Measurements from ENCODE around the gene AKT3.

Gene AKT3

DNA sequence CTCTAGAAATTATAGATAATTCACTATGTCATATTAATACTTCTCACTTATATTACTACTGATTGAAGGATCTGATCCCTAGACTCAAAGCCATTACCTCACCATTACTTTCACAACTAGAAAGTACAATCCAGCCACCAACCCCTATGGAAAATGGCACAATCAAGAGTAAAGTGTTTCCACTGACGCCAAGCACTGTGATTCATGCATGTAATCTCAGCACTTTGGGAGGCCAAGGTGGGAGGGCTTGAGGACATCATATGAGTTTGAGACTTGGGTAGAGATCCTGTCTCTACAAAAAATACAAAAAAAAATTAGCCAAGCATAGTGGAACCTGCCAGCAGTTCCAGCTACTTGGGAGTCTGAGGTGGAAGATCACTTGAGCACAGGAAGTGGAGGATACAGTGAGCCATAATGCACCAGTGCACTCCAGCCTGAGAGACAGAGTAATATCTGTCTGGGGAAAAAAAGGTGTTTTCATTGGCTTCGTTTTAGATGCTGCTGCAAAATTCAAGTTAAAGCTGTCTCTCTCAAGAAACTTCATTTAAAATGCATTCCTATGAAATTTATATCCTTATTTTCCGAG lies 126.5 kb downstream of the AKT3 start:
- no peak overlapping the region for H3K27ac Mint-ChIP-seq
- TF ChIP-seq CTCF (IDR thresholded peaks at IDR 0.05) = no peak
- H3K27me3 Mint-ChIP-seq (ENCODE audit: low read depth, poor library complexity) = no peaks in the 10 kb centered on the region
- no peaks in the 10 kb centered on the region for H3K4me1 Mint-ChIP-seq
- no peaks in the 10 kb centered on the region for H3K9me3 Mint-ChIP-seq
- H3K36me3 Mint-ChIP-seq (ENCODE audit: low read depth) = no peaks in the 10 kb centered on the region
- DNase-seq = no peak
- no peak overlapping the region for H3K4me3 Mint-ChIP-seq

DNA sequence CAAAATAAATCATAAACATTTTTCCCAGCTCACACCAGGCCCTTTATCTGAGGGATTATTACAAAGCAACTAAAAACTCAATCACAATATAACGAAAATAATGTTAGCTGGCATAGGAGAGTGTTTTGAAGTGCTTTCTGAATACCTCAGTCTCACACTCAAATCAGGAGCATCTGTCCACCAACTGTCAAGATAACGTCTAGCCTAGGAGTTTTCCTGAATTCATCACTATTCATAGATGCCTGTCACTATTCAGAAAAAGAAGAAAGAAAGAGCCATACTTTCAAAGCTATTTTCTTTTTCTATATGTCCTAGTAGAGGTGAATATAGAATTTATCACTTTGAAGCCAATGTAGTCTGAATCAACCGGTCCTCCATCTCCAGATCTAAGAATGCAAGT lies 127.0 kb downstream of the AKT3 start:
- Mint-ChIP-seq H3K27ac (no peak overlapping the region), H3K36me3 (ENCODE audit: low read depth) (no peaks in the 10 kb centered on the region), H3K9me3 (no peaks in the 10 kb centered on the region), H3K27me3 (ENCODE audit: low read depth, poor library complexity) (no peaks in the 10 kb centered on the region), H3K4me1 (no peaks in the 10 kb centered on the region), H3K4me3 (no peak overlapping the region)
- no peak for DNase-seq
- TF ChIP-seq CTCF (IDR thresholded peaks at IDR 0.05) = no peak

DNA sequence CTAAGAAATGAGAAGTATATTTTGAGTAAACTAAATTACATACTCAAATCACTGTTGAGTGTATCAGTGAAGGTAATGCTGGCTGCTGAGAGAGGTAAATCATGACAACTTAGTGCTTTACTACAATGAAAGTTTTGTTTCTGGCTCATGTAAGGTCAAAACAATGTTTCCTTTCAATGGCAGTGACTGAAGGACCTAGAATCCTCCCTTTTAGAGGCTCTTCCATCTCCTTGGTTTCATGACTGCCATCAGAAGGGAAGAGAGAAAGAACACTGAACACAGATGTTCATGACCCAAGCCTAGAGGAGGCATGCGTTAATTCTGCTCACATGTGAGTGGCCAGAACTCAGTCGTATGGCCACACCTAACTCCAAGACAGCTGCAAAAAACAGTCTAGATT lies 130.6 kb downstream of the AKT3 start:
- H3K4me1 Mint-ChIP-seq = no peaks in the 10 kb centered on the region

DNA sequence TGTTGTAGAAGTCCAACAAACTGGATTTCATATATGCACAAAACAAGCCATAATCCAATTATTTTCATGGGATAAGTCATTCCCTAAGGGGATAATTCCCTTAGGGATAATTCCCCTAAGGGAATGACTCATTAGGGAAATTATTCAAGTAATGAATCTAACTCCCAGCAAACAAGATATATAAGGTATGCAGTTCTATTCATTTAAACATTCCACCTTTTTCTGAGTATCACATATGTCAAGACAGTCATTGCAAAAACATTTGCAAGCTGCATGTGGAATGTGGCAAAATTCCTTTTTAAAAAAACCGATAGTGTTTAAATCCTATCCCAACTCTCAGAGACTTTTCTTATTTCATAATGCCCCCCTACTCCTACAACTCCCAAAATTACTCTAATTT lies 131.2 kb downstream of the AKT3 start:
- no peak for DNase-seq

More for the DNA sequence above, 130.6 kb downstream of the AKT3 start:
- H3K9me3 Mint-ChIP-seq = no peaks in the 10 kb centered on the region
- no peaks in the 10 kb centered on the region for H3K36me3 Mint-ChIP-seq (ENCODE audit: low read depth)
- H3K27me3 Mint-ChIP-seq (ENCODE audit: low read depth, poor library complexity) = no peaks in the 10 kb centered on the region
- H3K27ac Mint-ChIP-seq = no peak overlapping the region
- no peak for TF ChIP-seq CTCF (IDR thresholded peaks at IDR 0.05)
- no peak for DNase-seq
- no peak overlapping the region for H3K4me3 Mint-ChIP-seq

GRCh38 chr1:243718022-243718421 lies 132.0 kb downstream of the AKT3 start:
- DNase-seq = no peak

More for the DNA sequence above, 131.2 kb downstream of the AKT3 start:
- Mint-ChIP-seq H3K4me1 (peaks cover under 1% of the 10 kb centered on the region), H3K36me3 (ENCODE audit: low read depth) (no peaks in the 10 kb centered on the region), H3K4me3 (no peak overlapping the region), H3K27me3 (ENCODE audit: low read depth, poor library complexity) (no peaks in the 10 kb centered on the region), H3K9me3 (no peaks in the 10 kb centered on the region), H3K27ac (no peak overlapping the region)
- TF ChIP-seq CTCF (IDR thresholded peaks at IDR 0.05) = no peak

More at GRCh38 chr1:243718022-243718421, 132.0 kb downstream of the AKT3 start:
- Mint-ChIP-seq H3K27me3 (ENCODE audit: low read depth, poor library complexity) (no peaks in the 10 kb centered on the region), H3K4me3 (no peak overlapping the region), H3K27ac (no peak overlapping the region), H3K36me3 (ENCODE audit: low read depth) (no peaks in the 10 kb centered on the region), H3K9me3 (no peaks in the 10 kb centered on the region), H3K4me1 (peaks cover 9% of the 10 kb centered on the region)
- TF ChIP-seq CTCF (IDR thresholded peaks at IDR 0.05) = no peak
